ENCODE results near the gene RXRB.

RXRB gene

GRCh38 chr6:33211666-33212422 lies 11.4 kb upstream of the RXRB start:
- DNase-seq = no peak

DNA sequence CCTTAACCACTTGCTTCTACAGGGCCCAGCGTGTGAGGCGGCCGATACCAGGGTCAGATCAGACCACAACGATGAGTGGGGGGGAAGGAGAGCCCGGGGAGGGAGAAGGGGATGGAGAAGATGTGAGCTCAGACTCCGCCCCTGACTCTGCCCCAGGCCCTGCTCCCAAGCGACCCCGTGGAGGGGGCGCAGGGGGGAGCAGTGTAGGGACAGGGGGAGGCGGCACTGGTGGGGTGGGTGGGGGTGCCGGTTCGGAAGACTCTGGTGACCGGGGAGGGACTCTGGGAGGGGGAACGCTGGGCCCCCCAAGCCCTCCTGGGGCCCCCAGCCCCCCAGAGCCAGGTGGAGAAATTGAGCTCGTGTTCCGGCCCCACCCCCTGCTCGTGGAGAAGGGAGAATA lies 10.7 kb upstream of the RXRB start:
- DNase-seq = no peak

DNA sequence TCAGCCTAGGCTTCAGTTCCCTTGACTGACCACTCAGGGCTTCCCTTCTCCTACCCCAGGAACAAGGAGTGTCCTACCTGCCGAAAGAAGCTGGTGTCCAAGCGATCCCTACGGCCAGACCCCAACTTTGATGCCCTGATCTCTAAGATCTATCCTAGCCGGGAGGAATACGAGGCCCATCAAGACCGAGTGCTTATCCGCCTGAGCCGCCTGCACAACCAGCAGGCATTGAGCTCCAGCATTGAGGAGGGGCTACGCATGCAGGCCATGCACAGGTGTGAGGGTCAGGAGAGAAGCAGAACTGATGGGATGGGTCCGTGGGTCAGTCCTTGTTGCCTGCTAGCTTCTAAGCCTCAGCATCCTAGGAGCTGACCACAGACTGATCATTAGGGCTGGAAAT lies 9.4 kb upstream of the RXRB start:
- DNase-seq = no peak

DNA sequence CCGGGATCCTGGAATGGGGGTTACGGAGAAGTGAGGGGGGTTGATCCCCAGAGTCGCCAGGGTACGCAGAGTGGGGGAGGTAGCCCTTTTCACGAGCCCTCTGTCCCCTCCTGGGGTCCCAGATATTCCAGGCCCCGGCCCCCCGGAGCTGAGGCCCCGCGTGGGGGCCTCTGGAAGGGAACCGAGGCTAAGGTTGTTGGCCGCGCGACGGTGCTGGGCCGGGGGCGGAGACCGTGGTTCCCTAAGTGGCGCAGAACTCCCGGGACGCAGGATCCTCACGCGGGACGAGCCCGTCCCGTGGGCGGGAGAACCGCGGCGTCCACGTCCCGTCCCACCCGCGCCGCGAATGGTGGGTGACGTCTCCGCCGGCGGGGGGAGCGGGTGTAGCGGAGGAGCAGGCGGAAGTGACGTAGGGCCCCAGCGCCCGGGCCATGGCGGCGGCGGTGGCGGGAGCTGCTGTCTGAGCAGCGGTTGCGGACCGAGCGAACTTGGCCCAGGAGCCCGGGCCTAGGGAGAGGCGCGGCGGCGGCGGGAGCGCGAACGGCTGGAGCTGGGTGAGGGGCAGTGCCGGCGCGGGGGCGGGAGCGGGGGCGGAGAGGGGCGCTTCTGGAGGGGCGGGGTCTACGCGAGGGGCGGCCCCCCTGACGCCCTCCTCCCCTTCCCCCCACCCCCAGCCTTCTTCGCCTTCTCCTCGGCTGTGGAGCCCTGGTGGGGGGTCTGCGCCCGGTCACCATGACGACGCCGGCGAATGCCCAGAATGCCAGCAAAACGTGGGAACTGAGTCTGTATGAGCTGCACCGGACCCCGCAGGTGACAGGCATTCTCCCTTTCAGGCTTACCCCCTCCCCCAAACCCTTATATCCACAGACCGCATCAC lies 7.9 kb upstream of the RXRB start, which contains the start of gene RING1:
TSS of gene RING1 (plus strand) at position 410 of the 877 bp plus-strand sequence. CDS start at position 733, 323 bp downstream.
- DNase-seq = peak; percentile 62 to 81 (median 81)

- peak in 2 of 3 experiments; percentile 59 to 60 for DNase-seq
These were observed 7.2 kb upstream of the RXRB start for GRCh38 chr6:33207552-33208090.

DNA sequence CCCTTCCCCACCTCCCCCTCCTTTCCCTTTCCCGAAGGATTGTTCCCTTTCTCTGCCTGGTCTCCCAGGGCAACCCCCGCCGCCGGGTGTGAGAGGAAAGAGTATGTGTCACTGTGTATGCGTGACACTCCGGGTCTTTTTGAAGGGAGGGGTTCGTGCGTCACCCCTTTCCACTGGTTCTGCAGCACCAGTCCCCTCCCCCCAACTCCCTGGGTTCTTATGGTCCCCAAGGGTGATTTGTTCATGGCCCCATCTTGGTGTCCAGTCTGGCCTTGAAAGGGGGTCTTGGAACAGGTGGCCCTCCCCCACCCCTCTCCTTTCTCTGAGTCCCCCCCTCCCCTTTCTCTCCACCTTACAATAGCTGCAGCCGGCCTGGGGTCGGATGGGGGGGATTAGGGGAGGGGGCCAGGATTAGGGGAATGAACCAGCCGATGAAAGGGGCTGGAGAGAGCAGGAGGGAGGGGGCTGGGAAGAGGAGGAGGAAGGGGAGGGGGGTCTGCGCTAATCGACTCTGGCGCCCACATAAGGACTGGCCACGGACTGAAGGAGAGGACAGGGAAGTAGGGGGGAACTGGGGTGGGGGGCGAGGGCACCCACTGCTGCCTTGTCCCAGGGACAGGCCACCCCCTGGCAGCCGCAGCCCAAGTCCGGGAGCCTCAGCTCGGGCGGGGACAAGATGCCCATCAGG lies 6.5 kb upstream of the RXRB start:
- peak in 2 of 3 experiments; percentile 12 to 47 for DNase-seq

DNA sequence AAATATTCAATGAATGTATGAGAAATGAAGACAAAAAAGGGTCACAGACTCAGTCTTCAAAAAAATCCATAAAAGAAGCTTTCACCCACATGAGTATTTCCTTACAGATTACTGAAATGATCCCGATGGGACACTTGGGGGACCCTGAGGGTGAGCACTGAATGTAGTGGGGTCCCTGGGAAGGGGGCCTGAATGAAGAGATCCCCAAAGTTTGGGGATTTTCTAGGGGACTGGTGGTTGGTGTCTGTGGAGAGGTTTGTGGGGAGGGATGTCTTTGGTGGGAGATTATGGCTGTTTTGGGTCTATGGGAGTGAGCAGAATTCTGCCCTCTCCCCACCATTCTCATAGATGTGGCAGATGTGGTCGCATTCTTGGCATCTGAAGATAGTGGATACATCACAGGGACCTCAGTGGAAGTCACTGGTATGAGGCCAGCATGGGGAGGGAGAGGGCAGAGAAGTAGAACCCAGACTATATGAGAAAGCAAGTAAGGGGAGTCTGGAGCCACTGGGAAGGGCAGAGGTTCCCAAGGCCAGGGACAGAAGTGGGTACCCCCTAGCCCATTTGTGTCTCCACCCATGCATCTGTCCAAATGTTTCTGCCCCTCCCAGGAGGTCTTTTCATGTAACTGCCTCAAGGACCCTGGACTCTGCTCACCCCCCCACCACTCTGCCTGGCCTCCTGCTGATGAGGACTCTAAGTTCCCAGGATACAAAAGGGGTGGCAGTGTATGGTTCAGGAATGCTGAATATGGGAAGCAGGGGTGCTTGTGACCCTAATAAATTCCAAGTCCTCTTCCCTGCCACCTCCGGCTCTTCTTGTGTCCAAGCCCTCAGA lies 5.8 kb upstream of the RXRB start:
- DNase-seq = no peak

GRCh38 chr6:33205191-33206026 lies 4.9 kb upstream of the RXRB start:
- peak in 1 of 3 experiments; percentile 44 for DNase-seq

DNA sequence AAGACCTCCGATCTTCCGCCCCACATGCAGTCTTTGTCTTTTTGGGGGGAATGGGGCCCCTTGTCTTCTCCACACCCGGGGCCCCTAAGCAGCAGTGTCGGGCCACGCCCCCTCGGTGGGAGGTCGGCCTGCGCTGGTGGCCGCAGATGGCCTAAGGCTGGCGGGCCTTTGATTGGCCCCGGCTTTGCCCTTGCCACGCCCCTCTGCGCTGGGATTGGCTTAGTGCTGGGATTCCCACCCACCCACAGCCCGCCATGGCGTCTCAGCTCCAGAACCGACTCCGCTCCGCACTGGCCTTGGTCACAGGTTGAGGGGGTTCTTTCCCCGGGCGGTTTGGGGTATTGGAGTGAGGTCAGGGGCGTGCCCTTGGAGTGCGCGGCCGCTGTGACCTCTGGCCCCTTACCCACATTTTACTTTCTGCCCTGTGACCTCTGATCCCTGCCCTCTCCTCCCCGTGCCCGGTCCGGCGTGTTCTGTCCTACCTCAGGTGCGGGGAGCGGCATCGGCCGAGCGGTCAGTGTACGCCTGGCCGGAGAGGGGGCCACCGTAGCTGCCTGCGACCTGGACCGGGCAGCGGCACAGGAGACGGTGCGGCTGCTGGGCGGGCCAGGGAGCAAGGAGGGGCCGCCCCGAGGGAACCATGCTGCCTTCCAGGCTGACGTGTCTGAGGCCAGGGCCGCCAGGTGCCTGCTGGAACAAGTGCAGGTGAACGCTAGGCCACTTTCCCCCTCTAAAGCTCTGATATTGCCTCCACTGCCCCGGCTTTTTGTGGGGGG lies 4.1 kb upstream of the RXRB start, which contains the start of gene HSD17B8:
TSS of gene HSD17B8 (plus strand) at position 241 of the 776 bp plus-strand sequence. CDS start at position 255, 14 bp downstream.
- peak; percentile 86 to 94 (median 92) for DNase-seq

GRCh38 chr6:33204165-33204414 lies 3.6 kb upstream of the RXRB start:
- no peak for DNase-seq

DNA sequence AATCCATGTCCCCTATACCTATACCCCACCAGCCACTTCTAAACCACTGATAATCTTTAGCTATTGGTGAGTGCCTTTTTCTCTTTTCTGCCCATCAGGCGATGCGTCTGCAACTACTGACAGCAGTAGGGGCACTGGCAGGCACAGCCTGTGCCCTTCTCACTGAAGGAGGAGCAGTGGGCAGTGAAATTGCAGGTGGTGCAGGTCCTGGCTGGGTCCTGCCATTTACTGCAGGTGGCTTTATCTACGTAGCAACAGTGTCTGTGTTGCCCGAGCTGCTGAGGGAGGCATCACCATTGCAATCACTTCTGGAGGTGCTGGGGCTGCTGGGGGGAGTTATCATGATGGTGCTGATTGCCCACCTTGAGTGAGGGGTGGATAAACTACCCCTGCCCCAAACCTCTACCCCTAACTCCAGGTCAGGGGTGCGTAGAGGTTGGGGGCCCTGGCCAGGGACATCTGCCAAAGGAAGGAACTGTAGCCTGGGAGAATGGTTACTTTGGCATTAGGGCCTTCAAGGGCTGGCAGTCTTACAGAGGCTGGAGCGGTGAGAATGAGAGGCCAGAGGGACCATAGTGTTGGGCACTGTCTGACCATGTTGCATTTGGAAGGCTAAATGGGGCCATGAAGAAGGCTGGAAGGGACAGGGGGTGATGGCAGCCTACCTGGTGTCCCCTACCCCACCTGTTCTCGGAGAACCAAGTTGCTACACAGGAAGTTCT lies 3.1 kb upstream of the RXRB start:
- DNase-seq = no peak

GRCh38 chr6:33202799-33203198 lies 2.3 kb upstream of the RXRB start:
- no peak for DNase-seq

DNA sequence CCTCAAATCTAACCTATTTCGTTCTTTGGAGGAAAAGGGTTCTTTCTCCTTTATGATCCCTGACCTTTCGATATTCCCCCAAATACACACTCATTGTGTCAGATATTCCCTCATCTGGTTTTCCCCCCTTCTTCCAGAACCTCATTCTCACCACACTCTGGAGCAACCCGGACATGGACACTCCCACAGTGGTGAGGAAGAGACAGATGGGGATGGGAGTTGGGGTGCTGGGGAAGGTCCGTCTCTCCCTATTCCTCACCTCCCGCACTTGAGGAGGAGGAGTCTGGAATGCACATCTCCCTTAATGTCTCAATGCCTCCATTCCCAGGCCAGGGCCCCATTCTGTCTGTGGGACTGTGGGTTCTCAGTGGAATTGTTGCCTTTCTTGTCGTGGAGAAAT lies 1.5 kb upstream of the RXRB start:
- DNase-seq = no peak

- no peak for DNase-seq
These were observed 681 bp upstream of the RXRB start for GRCh38 chr6:33201147-33201545.

- peak; percentile 65 to 87 (median 86) for DNase-seq
These were observed 712 bp downstream of the RXRB start for GRCh38 chr6:33199687-33200218.

GRCh38 chr6:33198853-33199436 lies 1.5 kb downstream of the RXRB start:
- DNase-seq = no peak

DNA sequence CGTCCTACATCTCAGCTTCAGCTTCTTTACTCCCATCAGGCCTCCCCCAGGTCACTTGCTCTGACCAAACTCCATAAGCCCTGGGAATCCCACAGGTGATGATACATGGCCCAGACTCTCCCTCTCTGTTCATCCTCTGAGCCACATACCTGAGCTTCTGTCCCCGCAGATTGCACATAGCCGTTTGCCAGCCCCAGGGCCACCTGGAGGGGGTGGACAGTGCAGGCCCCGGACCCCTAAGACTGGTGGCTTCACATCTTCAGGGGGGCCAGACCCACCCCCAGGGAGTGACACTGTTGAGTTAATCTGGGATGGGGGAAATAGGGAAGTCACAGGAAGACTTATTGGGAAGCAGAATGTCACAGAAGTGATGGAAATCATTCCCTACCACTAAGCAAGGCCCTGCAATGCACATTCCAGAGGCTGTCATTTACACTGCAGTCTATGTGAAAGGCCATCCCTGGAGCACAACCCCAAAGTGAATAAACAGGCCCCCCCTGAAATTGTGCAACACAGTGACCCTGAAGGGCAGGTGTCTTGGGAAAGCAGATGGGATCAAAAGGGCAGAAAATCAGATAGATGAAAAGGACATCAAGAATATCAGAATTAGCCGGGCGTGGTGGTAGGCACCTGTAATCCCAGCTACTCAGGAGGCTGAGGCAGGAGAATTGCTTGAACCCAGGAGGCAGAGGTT lies 2.2 kb downstream of the RXRB start:
- no peak for DNase-seq

- peak; percentile 12 to 44 (median 16) for DNase-seq
These were observed 2.9 kb downstream of the RXRB start for GRCh38 chr6:33197431-33198048.

Data from NCI-H1417 (cell line).